WERI-Rb-1 (cell line): ENCODE results near the gene SH3PXD2B.
A peak's percentile ranks its signal among the peaks of the same experiment; 100 is the strongest.

ENCODE experiments used
- DNase-seq: peaks from one replicate; pipeline ENCODE4 v3.0.0-alpha.2; 2020
- H3K27ac ChIP-seq: fragments of 250-450 bp; sonication (Bioruptor Pico); 2 replicates; pipeline ENCODE4 v1.5.1; 2020; ENCODE audit warnings: mild to moderate bottlenecking, moderate library complexity
- H3K27me3 ChIP-seq: fragments of 250-450 bp; sonication (Bioruptor Pico); 2 replicates; pipeline ENCODE4 v1.5.1; 2021; ENCODE audit warnings: mild to moderate bottlenecking, low read depth, moderate library complexity; ENCODE audit not compliant: insufficient read depth, severe bottlenecking
- H3K36me3 ChIP-seq: fragments of 250-450 bp; sonication (Bioruptor Pico); 2 replicates; pipeline ENCODE4 v1.5.1; 2020; ENCODE audit warnings: mild to moderate bottlenecking, moderate library complexity
- H3K4me3 ChIP-seq: 2 replicates; pipeline ENCODE4 v1.5.1; 2011; ENCODE audit warnings: low read depth, mild to moderate bottlenecking, control low read depth, low read length
- H3K9me3 ChIP-seq: fragments of 250-450 bp; sonication (Bioruptor Pico); 2 replicates; pipeline ENCODE4 v1.5.1; 2021; ENCODE audit warnings: mild to moderate bottlenecking, moderate library complexity; ENCODE audit not compliant: severe bottlenecking
- CTCF ChIP-seq: IDR thresholded peaks from 2 replicates; pipeline ENCODE4 v1.5.1; 2011; ENCODE audit warnings: low read depth, mild to moderate bottlenecking, control low read depth, inconsistent platforms, low read length

The SH3PXD2B gene

GRCh38 chr5:172453986-172454357 lies 353 bp downstream of the SH3PXD2B start:
- Histone ChIP-seq H3K27ac (0 out of 2 replicates have a peak overlapping the region, but pooled peaks have one; percentile 22), H3K9me3 (no peaks in the 10 kb centered on the region), H3K27me3 (no peaks in the 10 kb centered on the region), H3K4me3 (peak overlapping the region; percentile 52), H3K36me3 (no peaks in the 10 kb centered on the region)
- TF ChIP-seq CTCF = no peak
- peak; percentile 58 for DNase-seq

GRCh38 chr5:172453206-172453985 lies 929 bp downstream of the SH3PXD2B start:
- peak; percentile 62 for TF ChIP-seq CTCF
- Histone ChIP-seq H3K36me3 (no peaks in the 10 kb centered on the region), H3K9me3 (no peaks in the 10 kb centered on the region), H3K27ac (no peak overlapping the region), H3K4me3 (peak overlapping the region; percentile 52), H3K27me3 (no peaks in the 10 kb centered on the region)
- peak; percentile 56 for DNase-seq

GRCh38 chr5:172452398-172453205 lies 1.7 kb downstream of the SH3PXD2B start:
- Histone ChIP-seq H3K36me3 (no peaks in the 10 kb centered on the region), H3K9me3 (no peaks in the 10 kb centered on the region), H3K4me3 (no peak overlapping the region), H3K27me3 (no peaks in the 10 kb centered on the region), H3K27ac (no peak overlapping the region)
- no peak for TF ChIP-seq CTCF
- no peak for DNase-seq

- Histone ChIP-seq H3K27me3 (no peaks in the 10 kb centered on the region), H3K9me3 (no peaks in the 10 kb centered on the region), H3K27ac (no peak overlapping the region), H3K36me3 (no peaks in the 10 kb centered on the region), H3K4me3 (no peak overlapping the region)
- TF ChIP-seq CTCF = no peak
- DNase-seq = no peak
Observed at GRCh38 chr5:172451771-172452197, 2.5 kb downstream of the SH3PXD2B start.

GRCh38 chr5:172450861-172451695 lies 3.2 kb downstream of the SH3PXD2B start:
- no peak overlapping the region for H3K4me3 ChIP-seq
- H3K27me3 ChIP-seq = no peaks in the 10 kb centered on the region
- TF ChIP-seq CTCF = peak; percentile 77
- H3K9me3 ChIP-seq = no peaks in the 10 kb centered on the region
- H3K36me3 ChIP-seq = no peaks in the 10 kb centered on the region
- peak; percentile 50 for DNase-seq
- H3K27ac ChIP-seq = no peak overlapping the region
